ELF-1 (cell line): Measurements from ENCODE around the gene NAV2.

Source experiments
- DNase-seq: peaks from one replicate; pipeline ENCODE4 v3.0.0-alpha.2; 2016; ENCODE audit warnings: low read depth, low spot score

NAV2 gene

GRCh38 chr11:19683862-19684491 lies 28.7 kb upstream of the NAV2 start:
- no peak for DNase-seq

DNA sequence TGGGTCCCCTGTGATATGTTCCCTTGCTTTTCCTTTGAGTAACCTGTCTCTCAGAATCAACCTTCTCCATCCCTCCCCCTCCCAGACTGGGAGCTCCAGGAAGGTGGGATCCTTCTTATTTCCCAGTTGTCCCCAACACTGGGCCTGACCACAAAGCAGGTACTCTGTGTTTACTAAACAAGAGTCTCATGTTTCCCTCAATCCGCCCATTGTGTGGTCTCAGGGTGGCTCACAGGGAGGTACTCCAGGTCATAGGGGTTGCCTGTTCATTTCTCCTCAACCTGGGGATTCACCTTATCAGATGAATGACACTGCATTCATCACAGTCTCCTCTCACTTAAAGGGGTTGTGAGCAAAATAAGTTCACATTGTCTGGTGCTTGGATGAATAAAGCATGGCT lies 26.4 kb upstream of the NAV2 start:
- peak; percentile 40 for DNase-seq

GRCh38 chr11:19687392-19687791 lies 25.2 kb upstream of the NAV2 start:
- no peak for DNase-seq

- DNase-seq, result no peak
Measured at GRCh38 chr11:19689281-19690000, 23.2 kb upstream of the NAV2 start.

DNA sequence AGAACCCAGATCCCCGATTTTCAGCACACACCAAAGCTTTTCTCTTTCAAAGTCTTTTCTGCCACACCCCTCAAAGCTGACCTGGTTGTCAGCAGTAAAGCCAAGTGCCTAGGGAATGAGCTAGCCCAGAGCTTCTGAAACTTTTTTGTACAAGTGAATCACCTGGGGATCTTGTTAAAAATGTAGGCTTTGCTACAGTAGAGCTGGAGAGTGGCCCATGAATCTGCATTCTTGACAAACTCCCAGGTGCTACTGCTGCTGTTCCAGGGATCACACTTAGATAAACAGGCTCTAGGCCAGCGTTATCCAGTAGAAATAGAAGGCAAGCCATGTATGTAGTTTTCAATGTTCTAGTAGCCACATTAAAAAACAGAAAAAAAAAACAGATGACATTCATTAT lies 21.8 kb upstream of the NAV2 start:
- no peak for DNase-seq

DNA sequence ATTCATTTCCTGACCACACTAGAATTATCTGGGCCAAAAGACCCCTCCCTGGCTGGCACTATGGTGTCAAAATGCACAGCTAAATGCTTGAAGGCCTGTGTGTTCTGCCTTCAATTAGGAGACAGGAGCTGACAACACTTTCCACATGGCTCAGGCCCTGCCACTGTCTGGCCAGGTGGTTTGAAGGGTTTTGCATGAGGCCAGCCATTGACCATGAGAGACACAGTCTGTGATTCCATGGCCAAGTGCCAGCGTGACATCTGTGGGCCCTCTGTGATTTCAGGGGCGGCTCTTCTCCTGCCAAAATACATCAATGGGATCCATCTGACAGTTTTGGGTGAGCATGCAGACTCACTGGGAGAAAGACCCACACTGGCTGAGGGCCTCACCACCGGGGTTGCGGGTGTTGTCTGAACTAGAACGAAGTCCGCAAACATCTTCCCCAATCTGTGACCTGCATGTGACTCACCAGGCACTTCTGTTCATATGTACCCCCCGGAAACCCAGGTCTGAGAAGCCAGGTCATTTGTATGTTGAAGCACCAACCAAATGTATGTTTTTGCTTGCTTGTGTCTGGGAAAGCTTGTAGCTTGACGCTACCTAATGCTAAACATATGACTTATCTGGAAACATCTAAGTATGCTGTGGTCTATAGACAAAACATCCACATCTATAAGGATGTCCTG lies 20.7 kb upstream of the NAV2 start:
- no peak for DNase-seq

- DNase-seq, result no peak
Measured at GRCh38 chr11:19693146-19693545, 19.5 kb upstream of the NAV2 start.

GRCh38 chr11:19694796-19695345 lies 17.8 kb upstream of the NAV2 start:
- DNase-seq, result no peak

DNA sequence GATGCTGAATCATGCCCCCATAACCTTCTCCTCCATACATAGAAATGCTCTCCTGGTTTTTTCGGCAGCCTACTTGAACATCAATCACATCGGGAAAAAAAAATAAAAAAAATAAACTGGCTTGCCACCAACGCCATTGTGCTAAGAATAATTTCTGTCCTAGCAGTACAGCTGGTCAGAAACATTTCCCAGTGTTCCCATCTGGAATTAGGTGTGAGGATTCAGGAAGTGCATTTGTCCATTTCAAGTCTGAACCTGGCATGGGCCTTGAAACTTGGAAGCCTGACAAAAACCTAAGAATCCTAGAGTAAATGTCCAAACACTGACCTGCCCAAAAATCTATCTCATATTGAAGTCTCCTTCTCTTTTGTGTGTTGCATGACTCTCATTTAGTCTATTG lies 16.6 kb upstream of the NAV2 start:
- no peak for DNase-seq

GRCh38 chr11:19696904-19697303 lies 15.7 kb upstream of the NAV2 start:
- DNase-seq, result no peak

DNA sequence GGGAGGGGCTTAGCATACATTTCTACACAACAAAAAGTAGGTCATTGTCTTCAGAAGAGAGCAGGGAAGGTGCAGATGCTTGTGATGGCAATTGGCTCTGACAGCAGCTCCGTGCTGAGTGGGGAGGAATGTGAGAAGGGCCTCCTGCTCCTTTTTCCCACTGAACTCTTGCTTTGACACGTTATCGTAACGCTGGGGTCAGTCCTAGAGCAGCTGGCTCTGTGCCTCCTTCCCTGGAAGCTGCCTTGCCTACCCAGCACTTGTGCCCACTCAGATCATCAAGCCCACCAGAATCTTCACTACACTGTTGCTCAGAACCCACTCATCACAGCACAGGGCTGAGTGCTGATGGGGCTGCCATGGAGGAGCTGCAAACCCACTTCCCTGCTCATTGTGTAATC lies 14.9 kb upstream of the NAV2 start:
- DNase-seq, result peak; percentile 20

GRCh38 chr11:19698493-19699292 lies 13.9 kb upstream of the NAV2 start:
- no peak for DNase-seq

GRCh38 chr11:19701421-19701820 lies 11.2 kb upstream of the NAV2 start:
- DNase-seq, result no peak

- no peak for DNase-seq
Measured at GRCh38 chr11:19702620-19703019, 10.0 kb upstream of the NAV2 start.

- peak; percentile 78 for DNase-seq
Measured at GRCh38 chr11:19703211-19703610, 9.4 kb upstream of the NAV2 start.

DNA sequence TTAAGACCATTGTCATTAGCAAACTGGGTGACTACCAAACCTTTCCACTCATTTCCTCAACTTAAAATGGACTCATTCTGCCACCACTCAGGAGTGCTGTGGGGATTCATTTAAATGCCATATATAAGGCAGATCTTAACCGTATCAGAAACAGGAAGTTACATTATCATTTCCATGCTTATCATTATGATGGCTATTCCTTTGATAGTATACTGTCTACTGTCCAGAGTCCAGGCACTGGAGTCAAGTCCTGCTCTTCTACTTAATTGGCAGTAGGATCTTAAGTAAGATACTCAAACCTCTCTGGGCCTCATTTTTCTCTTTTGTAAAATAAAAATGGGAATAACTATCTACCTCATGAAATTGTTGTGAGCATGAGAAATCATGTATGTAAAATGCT lies 8.4 kb upstream of the NAV2 start:
- DNase-seq, result no peak

DNA sequence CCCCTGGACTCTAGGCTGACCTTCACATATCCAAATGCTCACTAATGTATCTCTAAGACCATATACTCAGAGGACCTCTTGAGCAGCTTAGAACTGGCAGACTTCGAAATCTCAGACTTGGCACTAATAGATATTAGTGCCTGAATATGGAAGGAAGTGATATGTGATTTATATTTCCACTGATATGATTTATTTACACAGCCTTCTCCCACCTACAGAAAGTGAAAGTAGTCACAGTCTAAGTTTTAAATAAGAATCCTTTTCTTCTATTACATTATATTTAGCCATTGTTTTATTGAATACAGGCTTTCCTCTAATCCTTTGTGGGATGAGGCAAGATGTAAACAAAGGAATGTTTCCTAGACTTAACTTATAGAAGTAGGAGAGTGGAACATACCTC lies 6.7 kb upstream of the NAV2 start:
- no peak for DNase-seq

GRCh38 chr11:19711911-19712280 lies 741 bp upstream of the NAV2 start:
- DNase-seq, result no peak

GRCh38 chr11:19713196-19714021 lies 772 bp downstream of the NAV2 start:
- peak; percentile 43 for DNase-seq

DNA sequence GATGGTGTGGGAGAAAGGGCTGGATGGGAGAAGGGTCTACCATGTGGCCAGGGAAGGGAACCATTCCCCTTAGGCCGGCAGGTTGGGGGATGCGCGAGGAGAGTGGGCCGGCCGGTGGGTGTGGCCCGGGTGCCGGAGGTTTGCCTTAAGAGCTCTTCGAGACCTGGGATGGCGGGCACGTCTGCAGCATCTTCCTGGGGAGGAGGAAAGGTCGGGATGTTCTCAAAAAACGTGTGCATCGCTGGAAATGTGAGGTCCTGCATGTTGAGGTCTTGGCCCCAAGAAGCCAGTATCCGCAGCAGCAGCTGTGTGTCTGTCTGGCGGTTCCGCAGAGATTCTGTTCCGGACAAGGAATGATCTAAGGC lies 1.4 kb downstream of the NAV2 start:
- peak; percentile 22 for DNase-seq
